Esophagus squamous epithelium (tissue), 5 donors: ENCODE data around the gene TMC1. TPM values are rescaled to one million over a fixed set of nuclear protein-coding genes. Genes with fewer than 3 reads are reported as not detected.

Experiments used
- DNase-seq: peaks from one replicate; lab custom pipeline; 2025; lab: John Stamatoyannopoulos, UW
- H3K27ac ChIP-seq, 4 donors: fragments of 200-600 bp; sonication (generic); one replicate each; pipeline ENCODE4 v1.5.1; 2016 to 2019; ENCODE audit warnings: mild to moderate bottlenecking in 1 of 4
- H3K27me3 ChIP-seq, 4 donors: fragments of 200-600 bp; sonication (generic); 1 replicate in 3 of 4; 2 replicates in 1 of 4; pipeline versions ENCODE4 v1.5.1 to v1.6.0; 2017 to 2021; ENCODE audit warnings: antibody characterized with exemption in 1 of 4
- H3K36me3 ChIP-seq, 3 donors: fragments of 200-600 bp; sonication (generic); one replicate each; pipeline ENCODE4 v1.5.1; 2016 to 2019
- H3K4me1 ChIP-seq, 3 donors: fragments of 200-600 bp; sonication (generic); one replicate each; pipeline ENCODE4 v1.5.1; 2017 to 2019
- H3K4me3 ChIP-seq, 4 donors: fragments of 200-600 bp; sonication (generic); 1 replicate in 3 of 4; 2 replicates in 1 of 4; pipeline ENCODE4 v1.5.1; 2016 to 2019; ENCODE audit warnings: mild to moderate bottlenecking in 2 of 4, moderate library complexity in 1 of 4
- H3K9me3 ChIP-seq, 3 donors: fragments of 200-600 bp; sonication (generic); one replicate each; pipeline ENCODE4 v1.5.1; 2016 to 2019
- CTCF ChIP-seq, 6 experiments: fragments of 450-650 bp in 4 of 6; fragments of 200-600 bp in 2 of 6; sonication (generic) in 2 of 6; IDR thresholded peaks; one replicate each; pipeline ENCODE4 v1.5.1; 2016 to 2019; ENCODE audit warnings: antibody characterized with exemption in 6 of 6, mild to moderate bottlenecking in 4 of 6, moderate library complexity in 4 of 6
- POLR2A ChIP-seq, 4 donors: fragments of 450-650 bp; IDR thresholded peaks; one replicate each; pipeline ENCODE4 v1.6.1; 2017; ENCODE audit warnings: antibody characterized with exemption in 4 of 4, mild to moderate bottlenecking in 4 of 4, moderate library complexity in 3 of 4
- WGBS, 2 donors: methylation state at CpG; one replicate each; pipeline ENCODE4 v1.1.5; 2018; 5-methylcytosine and 5-hydroxymethylcytosine counted together
- intact Hi-C: fragments of 100-400 bp; cut with DNase I; formaldehyde crosslinking; loops from one replicate; pipeline ENCODE4 v1.15.0; 2022
- total RNA-seq, 4 donors: library from RNA; depleted of rRNA; stranded (reverse); fragments of >200 nt; gene quantifications; one replicate each; pipeline ENCODE4 v1.1.0, GENCODE V29; 2016
- donor health status: DM: yes; HTN: yes; CAD: no.

The TMC1 gene
- total RNA-seq, 4 donors from 2014 or later, result 1.1 to 3.1 (median 1.5) TPM; not detected in 1

DNA sequence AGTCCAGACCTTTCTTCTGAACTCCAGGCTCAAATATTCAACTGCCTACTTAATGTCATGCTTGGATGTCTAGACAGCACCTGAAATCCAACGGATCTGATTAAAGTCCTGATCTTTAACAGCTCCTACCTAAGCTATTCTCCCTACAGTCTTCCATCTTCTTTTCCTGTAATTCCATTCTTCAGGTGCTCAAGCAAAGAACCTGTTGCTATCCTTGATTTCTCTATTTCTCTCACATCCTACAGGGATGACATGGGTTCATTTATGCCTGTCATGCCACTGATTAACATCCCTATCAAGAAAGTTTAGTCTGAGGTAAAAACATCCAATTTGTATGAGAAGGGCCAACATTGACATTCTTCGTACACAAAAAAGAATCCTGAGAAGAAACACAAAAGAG is 163.2 kb downstream of the TMC1 start:
- 82 to 83% methylated on average over 2 of the region's 2 CpGs for WGBS, 2 donors
- intact Hi-C loops, result no loop called here
- H3K9me3 ChIP-seq, result no peaks in the 10 kb centered on the region
- H3K4me1 ChIP-seq, result no peaks in the 10 kb centered on the region
- no peaks in the 10 kb centered on the region for H3K27me3 ChIP-seq
- TF ChIP-seq POLR2A (IDR thresholded peaks at IDR 0.05) (no peak), CTCF (IDR thresholded peaks at IDR 0.05) (no peak)
- H3K27ac ChIP-seq, result no peak overlapping the region
- no peak for DNase-seq
- no peak overlapping the region for H3K4me3 ChIP-seq
- no peaks in the 10 kb centered on the region for H3K36me3 ChIP-seq

DNA sequence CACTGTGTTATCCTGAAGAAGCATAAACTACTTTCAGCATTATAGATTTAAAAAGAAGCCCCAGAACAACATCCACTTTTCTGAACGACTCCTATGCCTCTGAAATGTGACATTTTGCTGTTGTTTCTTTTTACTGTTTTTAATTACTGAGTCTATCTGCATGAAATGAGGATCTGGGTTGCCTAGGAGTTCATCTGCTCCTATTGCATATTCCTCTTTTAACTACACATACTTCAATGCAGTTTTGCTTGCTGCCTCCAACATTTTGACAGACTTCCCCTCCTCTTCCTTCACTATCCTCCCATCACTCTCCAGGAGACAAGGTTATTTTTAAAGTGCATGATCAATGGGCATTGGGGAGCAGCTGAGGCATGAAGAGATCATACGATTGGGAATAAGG is 164.5 kb downstream of the TMC1 start:
- no peak overlapping the region for H3K4me3 ChIP-seq
- DNase-seq, result no peak
- H3K4me1 ChIP-seq, result no peaks in the 10 kb centered on the region
- H3K9me3 ChIP-seq, result no peaks in the 10 kb centered on the region
- intact Hi-C loops, result no loop called here
- H3K27me3 ChIP-seq, result no peaks in the 10 kb centered on the region
- H3K27ac ChIP-seq, result no peak overlapping the region
- H3K36me3 ChIP-seq, result no peaks in the 10 kb centered on the region
- 62 to 64% methylated on average over 2 of the region's 2 CpGs for WGBS, 2 donors
- TF ChIP-seq CTCF (IDR thresholded peaks at IDR 0.05) (no peak), POLR2A (IDR thresholded peaks at IDR 0.05) (no peak)

- DNase-seq, result no peak
- H3K27me3 ChIP-seq, result no peaks in the 10 kb centered on the region
- H3K9me3 ChIP-seq, result no peaks in the 10 kb centered on the region
- no peaks in the 10 kb centered on the region for H3K4me1 ChIP-seq
- no peak overlapping the region for H3K27ac ChIP-seq
- no peaks in the 10 kb centered on the region for H3K36me3 ChIP-seq
- TF ChIP-seq POLR2A (IDR thresholded peaks at IDR 0.05) (no peak), CTCF (IDR thresholded peaks at IDR 0.05) (no peak)
- H3K4me3 ChIP-seq, result no peak overlapping the region
- intact Hi-C loops, result no loop called here
Observed at GRCh38 chr9:72687331-72687730, 165.9 kb downstream of the TMC1 start.

GRCh38 chr9:72691671-72692070 is 170.3 kb downstream of the TMC1 start:
- Histone ChIP-seq H3K36me3 (no peaks in the 10 kb centered on the region), H3K4me1 (no peaks in the 10 kb centered on the region), H3K4me3 (no peak overlapping the region), H3K9me3 (no peaks in the 10 kb centered on the region), H3K27me3 (no peaks in the 10 kb centered on the region), H3K27ac (no peak overlapping the region)
- TF ChIP-seq POLR2A (IDR thresholded peaks at IDR 0.05) (no peak), CTCF (IDR thresholded peaks at IDR 0.05) (no peak)
- no peak for DNase-seq
- intact Hi-C loops, result no loop called here

- Histone ChIP-seq H3K4me1 (no peaks in the 10 kb centered on the region), H3K4me3 (no peak overlapping the region), H3K36me3 (no peaks in the 10 kb centered on the region), H3K27me3 (no peaks in the 10 kb centered on the region), H3K9me3 (no peaks in the 10 kb centered on the region), H3K27ac (no peak overlapping the region)
- 69 to 85% methylated on average over 3 of the region's 3 CpGs for WGBS, 2 donors
- TF ChIP-seq CTCF (IDR thresholded peaks at IDR 0.05) (no peak), POLR2A (IDR thresholded peaks at IDR 0.05) (no peak)
- intact Hi-C loops, result no loop called here
- no peak for DNase-seq
Observed at GRCh38 chr9:72695365-72695764, 174.0 kb downstream of the TMC1 start.
